ENCODE measurements around the gene DNAH7. TPM values are rescaled to one million over a fixed set of nuclear protein-coding genes. Genes with fewer than 3 reads are reported as not detected.
"Not testable (repeated sequence)": the region's sequence is repeated elsewhere in the genome, so short reads cannot be mapped to it uniquely, and the experiment has no call there.

Gene DNAH7
- total and polyA plus RNA-seq, 10 of the 15 experiments (the other 5 are each of a cell fraction or from before 2014, with no cell fraction given): 0.05 to 0.61 (median 0.16) TPM

GRCh38 chr2:195692531-195692930, 376.1 kb downstream of the DNAH7 start:
- H3K36me3 ChIP-seq (ENCODE audit: control insufficient read depth in 2 of 2, insufficient read depth in 2 of 2, low read length in 1 of 2); H3K9me3 ChIP-seq (replicated peaks; ENCODE audit: control insufficient read depth, insufficient read depth, low read length); FAIRE-seq; ATAC-seq; RAD21 ChIA-PET (ENCODE audit: unreplicated experiment); H2AFZ ChIP-seq (ENCODE audit: control insufficient read depth, low read depth, low read length); H3K4me3 ChIP-seq; H3K4me2 ChIP-seq (ENCODE audit: control insufficient read depth, insufficient read depth); H3K79me2 ChIP-seq (ENCODE audit: control insufficient read depth, insufficient read depth, low read length); H3K27me3 ChIP-seq (replicated peaks in 1 of 2; ENCODE audit: control insufficient read depth in 2 of 2, insufficient read depth in 2 of 2, low read length in 1 of 2); H3K4me1 ChIP-seq (ENCODE audit: control insufficient read depth, insufficient read depth, low read length); DNase-seq (ENCODE audit: low read depth, low spot score); intact Hi-C loops (cut with micrococcal nuclease; ENCODE audit: unreplicated experiment); H4K20me1 ChIP-seq (ENCODE audit: control insufficient read depth, insufficient read depth); H3K27ac ChIP-seq (ENCODE audit: control insufficient read depth, insufficient read depth); BruUV-seq (replicated peaks); POLR2A ChIA-PET; CTCF ChIA-PET; H3K9ac ChIP-seq (ENCODE audit: control insufficient read depth, insufficient read depth, low read length); in situ Hi-C loops (cut with MboI): not testable (repeated sequence)
- peak; percentile 34; the same call in 1 of the 2 replicates for TF ChIP-seq SPI1 (IDR thresholded peaks at IDR 0.05; ENCODE audit: borderline replicate concordance, insufficient read depth, low read depth, low read length)
- SMC1A ChIA-PET (ENCODE audit: uncharacterized antibody, unreplicated experiment): interaction anchor here (1.4 kb wide), 1 partner anchor 14 kb away, joined by 4 read pairs; no protein-coding TSS in a partner anchor
- 51% methylated on average over 3 of the region's 3 CpGs for WGBS (ENCODE audit: insufficient coverage, insufficient replicate concordance, low lambda C conversion rate, missing lambda C conversion rate)

Other genes starting within 250 kb of the DNAH7 start
- gene STK17B, start 102.7 kb upstream of the DNAH7 start, total RNA-seq (2014; rRNA removed): 79.5 and 93.8 TPM in 2 replicates
- gene STK17B, start 102.7 kb upstream of the DNAH7 start, total RNA-seq (2014; rRNA removed; fragmentation: Illumina TruSeq; extraction: Trizol): 108 and 112 TPM in 2 replicates
- 73.3 and 74.2 TPM in 2 replicates for gene STK17B, start 102.7 kb upstream of the DNAH7 start, total RNA-seq (2021)
- gene STK17B, start 102.7 kb upstream of the DNAH7 start, polyA plus RNA-seq (2011; rRNA removed): 78.5 and 140 TPM in 2 replicates
- gene STK17B, start 102.7 kb upstream of the DNAH7 start, polyA plus RNA-seq (2014; fragmentation: Illumina TruSeq; extraction: Trizol): 55.3 and 75.5 TPM in 2 replicates
- gene STK17B, start 102.7 kb upstream of the DNAH7 start, polyA plus RNA-seq (2014; fragmentation: Nextera tagmentation; extraction: Ambion mirVana): 10 to 100 TPM; 21.2 to 28.2 TPM
- 27.6 and 35.5 TPM in 2 replicates for gene STK17B, start 102.7 kb upstream of the DNAH7 start, polyA plus RNA-seq (2014; rRNA removed)
- gene STK17B, start 102.7 kb upstream of the DNAH7 start, polyA plus RNA-seq (2016; fragmentation: Nextera tagmentation; extraction: Ambion mirVana): 10 to 100 TPM; 46.2 to 52.1 TPM